ENCODE results near the gene HMG20A.

The HMG20A gene

GRCh38 chr15:77426871-77427270, 6.2 kb downstream of the HMG20A start:
- TF ChIP-seq CTCF (IDR thresholded peaks at IDR 0.05; ENCODE audit: unreplicated experiment in 3 of 3) = no peak
- Mint-ChIP-seq H3K4me3 (no peak overlapping the region), H3K36me3 (ENCODE audit: low read depth) (peaks cover 7% of the 10 kb centered on the region), H3K9me3 (no peaks in the 10 kb centered on the region), H3K4me1 (peaks cover 35% of the 10 kb centered on the region), H3K27me3 (ENCODE audit: low read depth) (no peaks in the 10 kb centered on the region), H3K27ac (no peak overlapping the region)

- H3K36me3 Mint-ChIP-seq (ENCODE audit: low read depth) = peaks cover 11% of the 10 kb centered on the region
- H3K4me3 Mint-ChIP-seq = no peak overlapping the region
Observed at GRCh38 chr15:77430213-77430612, 9.5 kb downstream of the HMG20A start.

GRCh38 chr15:77430652-77431051, 10.0 kb downstream of the HMG20A start:
- no peak overlapping the region for H3K4me3 Mint-ChIP-seq
- no peak overlapping the region for H3K27ac Mint-ChIP-seq
- H3K36me3 Mint-ChIP-seq (ENCODE audit: low read depth) = peaks cover 13% of the 10 kb centered on the region
- H3K27me3 Mint-ChIP-seq (ENCODE audit: low read depth) = no peaks in the 10 kb centered on the region
- no peaks in the 10 kb centered on the region for H3K9me3 Mint-ChIP-seq
- peaks cover 8% of the 10 kb centered on the region for H3K4me1 Mint-ChIP-seq
- no peak for TF ChIP-seq CTCF (IDR thresholded peaks at IDR 0.05; ENCODE audit: unreplicated experiment in 3 of 3)

More at GRCh38 chr15:77430213-77430612, 9.5 kb downstream of the HMG20A start:
- Mint-ChIP-seq H3K27me3 (ENCODE audit: low read depth) (no peaks in the 10 kb centered on the region), H3K4me1 (peaks cover 9% of the 10 kb centered on the region), H3K27ac (no peak overlapping the region), H3K9me3 (no peaks in the 10 kb centered on the region)
- TF ChIP-seq CTCF (IDR thresholded peaks at IDR 0.05; ENCODE audit: unreplicated experiment in 3 of 3) = no peak

GRCh38 chr15:77436822-77437221, 16.1 kb downstream of the HMG20A start:
- H3K27ac Mint-ChIP-seq = no peak overlapping the region
- peaks cover 21% of the 10 kb centered on the region for H3K36me3 Mint-ChIP-seq (ENCODE audit: low read depth)
- TF ChIP-seq CTCF (IDR thresholded peaks at IDR 0.05; ENCODE audit: unreplicated experiment in 3 of 3) = no peak
- no peak overlapping the region for H3K4me3 Mint-ChIP-seq
- H3K27me3 Mint-ChIP-seq (ENCODE audit: low read depth) = no peaks in the 10 kb centered on the region
- no peaks in the 10 kb centered on the region for H3K9me3 Mint-ChIP-seq
- peaks cover 12% of the 10 kb centered on the region for H3K4me1 Mint-ChIP-seq

- H3K4me3 Mint-ChIP-seq = no peak overlapping the region
- H3K27me3 Mint-ChIP-seq (ENCODE audit: low read depth) = no peaks in the 10 kb centered on the region
- no peak for TF ChIP-seq CTCF (IDR thresholded peaks at IDR 0.05; ENCODE audit: unreplicated experiment in 3 of 3)
- H3K27ac Mint-ChIP-seq = no peak overlapping the region
- H3K9me3 Mint-ChIP-seq = no peaks in the 10 kb centered on the region
- H3K4me1 Mint-ChIP-seq = peaks cover 12% of the 10 kb centered on the region
- peaks cover 19% of the 10 kb centered on the region for H3K36me3 Mint-ChIP-seq (ENCODE audit: low read depth)
Observed at GRCh38 chr15:77437264-77437663, 16.6 kb downstream of the HMG20A start.

GRCh38 chr15:77440378-77440999, 19.8 kb downstream of the HMG20A start:
- no peak for TF ChIP-seq CTCF (IDR thresholded peaks at IDR 0.05; ENCODE audit: unreplicated experiment in 3 of 3)
- no peaks in the 10 kb centered on the region for H3K9me3 Mint-ChIP-seq
- H3K4me1 Mint-ChIP-seq = peaks cover 29% of the 10 kb centered on the region
- peaks cover 17% of the 10 kb centered on the region for H3K36me3 Mint-ChIP-seq (ENCODE audit: low read depth)
- no peaks in the 10 kb centered on the region for H3K27me3 Mint-ChIP-seq (ENCODE audit: low read depth)
- H3K27ac Mint-ChIP-seq = no peak overlapping the region
- H3K4me3 Mint-ChIP-seq = no peak overlapping the region

Measured in nephron (organoid).